ENCODE results near the gene CHKB. TPM values are rescaled to one million over a fixed set of nuclear protein-coding genes. Genes with fewer than 3 reads are reported as not detected.
A peak's percentile ranks its signal among the peaks of the same experiment; 100 is the strongest.
"Not testable (repeated sequence)": the region's sequence is repeated elsewhere in the genome, so short reads cannot be mapped to it uniquely, and the experiment has no call there.

Gene CHKB
- total RNA-seq, 4 donors from 2014 or later = 13.5 to 75.6 (median 55.2) TPM

- peaks cover 13 to 14% of the 10 kb centered on the region in 2 donors for H3K27me3 ChIP-seq
- intact Hi-C loops (cut with DNase I; ENCODE audit: low total_unique reads) = no loop called here
Observed at GRCh38 chr22:50545522-50546325, 36.9 kb downstream of the CHKB start, which contains the start of gene KLHDC7B. KLHDC7B (plus strand) TSS chr22:50545899; CDS start chr22:50546244, 345 bp downstream.

GRCh38 chr22:50544746-50545253 lies 37.8 kb downstream of the CHKB start:
- H3K9me3 ChIP-seq = no peaks in the 10 kb centered on the region
- peaks cover 13 to 14% of the 10 kb centered on the region in 2 donors for H3K27me3 ChIP-seq
- no peaks in the 10 kb centered on the region for H3K36me3 ChIP-seq
- TF ChIP-seq POLR2A (IDR thresholded peaks at IDR 0.05) (no peak), CTCF (IDR thresholded peaks at IDR 0.05) (no peak)
- H3K4me1 ChIP-seq = peaks cover 0 to 12% of the 10 kb centered on the region in 2 donors
- H3K4me3 ChIP-seq = no peak overlapping the region
- no peak overlapping the region for H3K27ac ChIP-seq
- intact Hi-C loops (cut with DNase I; ENCODE audit: low total_unique reads) = no loop called here
- DNase-seq = no peak

More at GRCh38 chr22:50545522-50546325, 36.9 kb downstream of the CHKB start, which contains the start of gene KLHDC7B:
- Histone ChIP-seq H3K4me1 (peaks cover 0 to 12% of the 10 kb centered on the region in 2 donors), H3K9me3 (no peaks in the 10 kb centered on the region), H3K4me3 (no peak within 1 kb of the TSS), H3K36me3 (no peaks in the 10 kb centered on the region), H3K27ac (no peak within 1 kb of the TSS)
- DNase-seq = no peak
- TF ChIP-seq POLR2A (IDR thresholded peaks at IDR 0.05) (no peak), CTCF (IDR thresholded peaks at IDR 0.05) (peak in 1 of 4 experiments; percentile 5)

GRCh38 chr22:50544078-50544745 lies 38.4 kb downstream of the CHKB start:
- peaks cover 10 to 11% of the 10 kb centered on the region in 2 donors for H3K27me3 ChIP-seq
- no peak for DNase-seq
- H3K9me3 ChIP-seq = no peaks in the 10 kb centered on the region
- no peak overlapping the region for H3K27ac ChIP-seq
- intact Hi-C loops (cut with DNase I; ENCODE audit: low total_unique reads) = no loop called here
- no peaks in the 10 kb centered on the region for H3K36me3 ChIP-seq
- H3K4me1 ChIP-seq = peaks cover 0 to 12% of the 10 kb centered on the region in 2 donors
- H3K4me3 ChIP-seq = no peak overlapping the region
- no peak for TF ChIP-seq POLR2A (IDR thresholded peaks at IDR 0.05)
- TF ChIP-seq CTCF (IDR thresholded peaks at IDR 0.05) = peak in 3 of 4 experiments; percentile 38 to 57 (median 53)

- Histone ChIP-seq H3K4me3 (no peak overlapping the region), H3K27me3 (peaks cover 0 to 8% of the 10 kb centered on the region in 2 donors), H3K4me1 (peaks cover 0 to 4% of the 10 kb centered on the region in 2 donors), H3K36me3 (no peaks in the 10 kb centered on the region), H3K27ac (no peak overlapping the region), H3K9me3 (no peaks in the 10 kb centered on the region)
- intact Hi-C loops (cut with DNase I; ENCODE audit: low total_unique reads) = no loop called here
- no peak for DNase-seq
- TF ChIP-seq CTCF (IDR thresholded peaks at IDR 0.05) = no peak
- TF ChIP-seq POLR2A (IDR thresholded peaks at IDR 0.05) = no peak
Observed at GRCh38 chr22:50542416-50542927, 40.2 kb downstream of the CHKB start.

- H3K4me3 ChIP-seq; H3K27me3 ChIP-seq; H3K36me3 ChIP-seq; H3K4me1 ChIP-seq; intact Hi-C loops (cut with DNase I; ENCODE audit: low total_unique reads); H3K27ac ChIP-seq; H3K9me3 ChIP-seq; DNase-seq: not testable (repeated sequence)
Observed at GRCh38 chr22:50541667-50542026, 41.0 kb downstream of the CHKB start.
